Amniotic stem cell (primary cell): Measurements from ENCODE around the gene MKI67.
"Not testable (repeated sequence)": the region's sequence is repeated elsewhere in the genome, so short reads cannot be mapped to it uniquely, and the experiment has no call there.

Experiments used
- DNase-seq: peaks from one replicate; lab custom pipeline; 2025; lab: John Stamatoyannopoulos, UW

MKI67 gene, protein sequence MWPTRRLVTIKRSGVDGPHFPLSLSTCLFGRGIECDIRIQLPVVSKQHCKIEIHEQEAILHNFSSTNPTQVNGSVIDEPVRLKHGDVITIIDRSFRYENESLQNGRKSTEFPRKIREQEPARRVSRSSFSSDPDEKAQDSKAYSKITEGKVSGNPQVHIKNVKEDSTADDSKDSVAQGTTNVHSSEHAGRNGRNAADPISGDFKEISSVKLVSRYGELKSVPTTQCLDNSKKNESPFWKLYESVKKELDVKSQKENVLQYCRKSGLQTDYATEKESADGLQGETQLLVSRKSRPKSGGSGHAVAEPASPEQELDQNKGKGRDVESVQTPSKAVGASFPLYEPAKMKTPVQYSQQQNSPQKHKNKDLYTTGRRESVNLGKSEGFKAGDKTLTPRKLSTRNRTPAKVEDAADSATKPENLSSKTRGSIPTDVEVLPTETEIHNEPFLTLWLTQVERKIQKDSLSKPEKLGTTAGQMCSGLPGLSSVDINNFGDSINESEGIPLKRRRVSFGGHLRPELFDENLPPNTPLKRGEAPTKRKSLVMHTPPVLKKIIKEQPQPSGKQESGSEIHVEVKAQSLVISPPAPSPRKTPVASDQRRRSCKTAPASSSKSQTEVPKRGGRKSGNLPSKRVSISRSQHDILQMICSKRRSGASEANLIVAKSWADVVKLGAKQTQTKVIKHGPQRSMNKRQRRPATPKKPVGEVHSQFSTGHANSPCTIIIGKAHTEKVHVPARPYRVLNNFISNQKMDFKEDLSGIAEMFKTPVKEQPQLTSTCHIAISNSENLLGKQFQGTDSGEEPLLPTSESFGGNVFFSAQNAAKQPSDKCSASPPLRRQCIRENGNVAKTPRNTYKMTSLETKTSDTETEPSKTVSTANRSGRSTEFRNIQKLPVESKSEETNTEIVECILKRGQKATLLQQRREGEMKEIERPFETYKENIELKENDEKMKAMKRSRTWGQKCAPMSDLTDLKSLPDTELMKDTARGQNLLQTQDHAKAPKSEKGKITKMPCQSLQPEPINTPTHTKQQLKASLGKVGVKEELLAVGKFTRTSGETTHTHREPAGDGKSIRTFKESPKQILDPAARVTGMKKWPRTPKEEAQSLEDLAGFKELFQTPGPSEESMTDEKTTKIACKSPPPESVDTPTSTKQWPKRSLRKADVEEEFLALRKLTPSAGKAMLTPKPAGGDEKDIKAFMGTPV (N-terminal part only)

DNA sequence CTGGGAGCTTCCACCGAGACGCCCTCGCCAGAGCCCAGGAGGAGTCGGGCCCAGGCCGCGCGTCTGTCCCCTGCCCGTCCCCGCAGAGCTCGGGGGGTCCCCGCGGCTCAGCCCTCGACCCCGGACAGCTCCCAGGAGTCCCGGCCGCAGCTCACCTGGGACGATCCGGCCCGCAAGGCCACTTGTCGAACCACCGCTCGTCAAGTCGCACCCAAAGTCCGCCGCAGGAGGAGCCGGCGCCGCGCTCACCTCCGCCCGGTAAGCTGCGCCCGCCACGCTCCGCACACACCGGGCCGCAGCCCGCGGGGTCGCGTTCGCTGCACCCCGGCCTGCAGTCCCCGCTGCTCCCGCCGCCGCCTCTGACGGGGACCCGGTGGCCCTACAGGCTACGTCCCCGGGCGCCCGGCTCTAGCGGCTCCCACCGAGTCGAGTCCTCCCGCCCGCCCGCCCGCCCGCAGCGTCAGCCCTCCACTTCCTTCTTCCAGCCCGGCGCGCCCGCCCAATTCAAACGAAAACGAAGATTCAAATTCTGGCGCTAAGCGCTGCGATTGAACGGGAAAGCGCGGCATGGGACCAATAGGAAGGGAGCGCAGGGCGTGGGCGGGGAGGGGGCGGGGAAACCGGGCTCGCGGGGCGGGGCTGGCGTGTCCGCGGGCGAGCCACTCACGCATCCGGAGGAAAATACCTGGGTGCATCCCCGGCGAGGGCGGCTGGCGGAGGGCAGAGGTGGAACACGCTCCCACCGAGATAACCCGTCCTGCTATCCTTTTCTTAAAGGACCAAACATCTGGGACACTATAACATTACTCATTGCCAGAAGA lies at the start of gene MKI67:
Gene MKI67 (minus strand): TSS at position 480 of the 821 bp plus-strand sequence. CDS start 756 bp downstream, outside the sequence.
- DNase-seq = peak; percentile 76

DNA sequence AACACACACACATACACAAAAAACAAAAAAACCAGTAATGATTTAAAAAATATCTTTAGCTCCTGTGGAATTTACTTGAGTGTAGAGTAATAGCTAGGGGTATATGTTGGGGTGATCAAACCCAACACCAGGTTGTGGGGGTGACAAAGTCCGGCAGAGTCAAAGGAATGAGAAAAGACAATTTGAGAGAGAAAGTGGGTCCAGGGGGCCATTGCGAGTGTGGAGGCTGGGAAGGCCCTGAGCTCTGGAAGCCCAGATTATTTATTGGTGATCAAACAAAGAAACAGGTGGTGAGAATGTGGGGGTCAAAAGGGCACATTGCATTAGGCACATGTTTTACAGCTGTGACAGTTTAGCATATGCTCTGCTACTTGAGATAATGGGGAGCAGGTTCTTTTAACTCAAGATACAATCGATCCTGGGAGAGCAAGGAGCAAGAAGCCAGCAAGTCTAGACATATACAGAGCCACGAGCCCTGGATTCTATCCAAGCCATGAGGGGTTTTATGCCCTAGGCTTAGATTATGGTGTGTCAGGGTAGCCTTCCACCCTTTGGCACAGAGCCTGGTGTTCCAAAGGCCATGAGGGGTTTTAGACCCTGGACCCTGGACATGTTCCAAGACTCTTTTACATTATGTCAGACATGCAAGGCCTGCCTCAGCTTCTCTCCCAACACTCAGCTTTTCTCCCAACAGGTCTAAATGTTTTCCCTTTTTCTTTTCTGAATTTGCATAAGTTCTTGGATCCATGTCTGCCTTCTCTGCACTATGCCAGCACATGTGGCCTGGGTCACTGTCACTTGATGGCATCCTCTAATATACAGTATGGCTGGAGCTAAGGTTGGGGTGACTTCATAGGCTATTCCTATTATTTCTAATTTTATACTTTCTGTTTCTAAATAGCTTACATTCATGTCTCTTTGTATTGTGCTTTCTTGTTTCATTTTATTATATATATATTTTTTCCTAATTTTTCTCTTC lies 48.6 kb upstream of the MKI67 start:
- no peak for DNase-seq

DNA sequence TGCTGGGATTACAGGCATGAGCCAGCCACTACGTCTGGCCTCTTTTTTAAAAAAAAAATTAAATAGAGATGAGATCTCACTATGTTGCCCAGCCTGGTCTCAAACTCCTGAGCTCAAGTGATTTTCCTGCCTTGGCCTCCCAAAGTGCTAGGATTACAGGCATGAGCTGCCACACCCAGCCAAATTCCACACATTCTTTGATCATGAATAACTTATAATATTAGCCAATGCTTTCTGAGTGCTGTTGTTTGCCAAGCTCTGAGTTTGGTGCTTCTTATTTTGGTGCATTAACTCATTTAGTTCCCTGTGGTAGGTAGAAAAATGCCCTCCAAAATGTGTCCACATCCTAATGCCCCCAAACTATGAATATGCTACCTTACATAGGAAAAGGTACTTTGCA lies 47.2 kb upstream of the MKI67 start:
- DNase-seq = no peak

DNA sequence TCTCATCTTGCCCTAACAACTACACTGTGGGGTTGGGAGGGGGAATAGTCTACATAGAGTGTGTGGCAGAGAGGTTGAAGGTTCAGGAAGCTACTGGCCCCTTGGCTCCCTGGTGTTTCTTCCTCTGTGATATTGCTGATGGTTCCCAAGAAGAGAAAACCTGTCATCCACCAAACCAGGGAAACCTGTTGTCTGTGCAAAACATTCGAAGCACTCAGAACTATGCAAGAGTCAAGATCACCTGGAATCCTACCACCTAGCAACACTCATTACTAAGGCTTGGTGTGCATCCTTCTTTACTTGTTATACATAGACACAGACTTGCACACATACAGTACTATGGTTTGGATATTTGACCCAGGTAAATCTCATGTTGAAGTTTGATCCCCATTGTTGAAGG lies 46.5 kb upstream of the MKI67 start:
- no peak for DNase-seq

DNA sequence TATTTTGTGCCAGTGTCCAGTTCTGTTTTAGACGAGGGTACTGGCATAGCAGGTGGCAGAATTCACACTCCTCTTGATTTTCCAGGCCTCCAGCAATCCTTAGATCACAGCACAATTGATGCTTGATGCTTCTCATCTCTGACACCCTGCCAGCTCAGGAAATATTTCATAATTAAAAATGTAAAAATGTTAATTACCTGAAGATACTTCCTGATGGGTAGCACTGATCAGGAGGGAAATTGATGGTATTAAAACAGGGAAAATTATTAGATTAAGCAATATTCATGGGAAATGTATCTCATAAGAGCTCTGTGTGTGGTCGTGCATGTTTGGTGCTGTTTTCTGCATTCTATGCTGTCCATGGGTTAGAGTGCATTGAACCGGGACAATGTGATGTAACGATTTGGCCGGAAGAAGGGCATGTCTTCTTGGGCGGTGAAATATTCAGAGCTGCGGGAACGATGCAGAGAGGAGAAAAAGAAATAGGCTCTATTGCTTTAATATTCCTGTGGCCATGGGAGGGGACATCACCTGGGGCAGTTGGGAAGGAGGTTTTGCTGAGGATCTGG lies 43.7 kb upstream of the MKI67 start:
- no peak for DNase-seq

DNA sequence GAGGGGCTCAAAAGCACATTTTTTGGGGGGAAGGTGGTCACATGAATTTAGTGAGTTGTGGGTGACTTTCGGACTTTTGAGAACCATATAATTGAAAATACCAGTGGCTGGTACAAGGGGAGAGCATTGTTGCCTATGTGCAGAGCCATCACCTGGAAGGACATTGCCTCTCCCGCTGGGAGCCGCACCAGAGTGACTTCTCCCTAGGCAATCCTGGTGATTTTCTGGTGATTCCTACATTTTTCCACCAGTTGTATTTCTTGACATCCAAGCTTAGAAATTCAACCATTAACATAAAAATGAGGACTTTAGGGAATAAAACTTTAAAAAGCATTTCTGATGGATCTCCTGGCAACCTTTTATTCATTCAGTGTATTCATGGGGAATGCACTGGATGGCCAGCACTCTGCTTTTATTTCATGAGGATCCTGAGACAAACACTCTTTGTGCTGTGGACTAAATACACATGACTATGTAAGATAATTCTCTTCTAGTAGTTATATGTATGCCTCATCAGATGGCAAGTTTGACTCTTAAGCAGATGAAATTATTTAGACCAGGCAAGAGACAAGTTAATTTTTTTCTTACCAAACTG lies 41.8 kb upstream of the MKI67 start:
- no peak for DNase-seq

DNA sequence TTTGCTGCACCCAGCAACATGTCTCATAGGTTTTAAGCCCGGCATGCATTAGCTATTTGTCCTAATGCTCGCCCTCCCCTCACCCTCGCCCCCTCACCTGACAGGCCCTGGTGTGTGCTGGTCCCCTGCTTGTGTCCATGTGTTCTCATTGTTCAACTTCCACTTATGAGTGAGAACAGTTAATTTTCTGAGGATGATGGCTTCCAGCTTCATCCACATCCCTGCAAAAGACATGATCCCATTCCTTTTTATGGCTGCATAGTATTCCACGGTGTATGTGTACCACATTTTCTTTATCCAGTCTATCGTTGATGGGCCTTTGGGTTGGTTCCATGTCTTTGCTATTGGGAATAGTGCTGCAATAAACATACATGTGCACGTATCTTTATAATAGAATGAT lies 40.9 kb upstream of the MKI67 start:
- DNase-seq = not testable (repeated sequence)

DNA sequence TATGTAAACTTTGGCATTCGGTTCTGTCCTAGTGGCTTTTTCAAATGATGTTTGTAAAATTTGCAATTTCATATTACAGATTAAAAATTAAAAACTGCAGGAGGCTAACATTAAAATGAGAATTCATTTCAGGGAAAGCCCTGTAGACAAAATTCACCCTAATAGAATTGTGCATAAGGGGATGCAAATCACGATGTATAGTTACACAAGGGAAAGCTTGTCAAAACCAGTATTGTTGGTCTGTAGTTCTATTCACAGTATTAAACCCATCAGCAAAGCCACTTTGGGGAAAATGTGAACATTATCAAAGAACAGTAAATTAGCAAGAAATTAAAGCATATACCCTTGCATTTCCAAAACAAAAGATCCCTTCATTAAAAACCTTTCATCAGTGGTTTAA lies 39.9 kb upstream of the MKI67 start:
- no peak for DNase-seq

DNA sequence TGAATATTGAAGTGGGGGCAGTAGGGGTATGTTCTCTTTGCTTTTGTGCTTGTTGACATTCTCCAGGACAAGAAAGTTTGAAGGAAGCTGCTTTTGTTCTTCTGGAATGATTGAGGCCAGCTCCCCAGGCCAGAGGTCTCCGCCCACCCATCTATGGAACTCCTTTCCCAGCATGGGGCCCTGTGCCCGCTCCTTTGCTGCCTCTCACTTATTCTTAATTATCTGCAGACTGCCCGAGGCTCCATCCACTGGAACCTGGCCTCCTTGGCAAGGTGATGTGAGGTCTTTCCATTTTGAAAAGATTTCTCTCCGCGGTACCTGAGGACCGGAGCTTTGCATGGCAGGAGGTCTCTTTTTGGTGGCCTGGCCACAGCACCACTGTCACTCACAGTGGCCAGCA lies 39.3 kb upstream of the MKI67 start:
- DNase-seq = no peak

DNA sequence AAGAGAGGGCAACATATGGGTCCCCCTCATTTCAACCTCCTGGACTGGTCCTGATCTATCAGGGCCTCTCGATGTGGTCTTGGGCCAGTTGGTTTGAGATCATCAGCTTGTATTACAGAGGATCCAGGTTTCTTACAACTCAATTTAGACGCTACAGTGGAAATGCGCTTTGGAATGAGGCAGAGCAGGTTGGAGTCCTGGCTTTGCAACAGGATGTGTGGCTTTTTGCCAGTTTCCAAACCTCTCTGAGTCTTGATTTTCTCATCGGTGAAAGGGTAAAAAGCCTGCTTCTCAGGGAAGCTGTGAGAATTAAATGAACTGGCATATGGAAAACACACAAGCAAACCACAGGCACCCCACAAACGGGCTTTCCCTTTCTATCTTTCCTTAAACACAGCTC lies 37.5 kb upstream of the MKI67 start:
- DNase-seq = no peak

DNA sequence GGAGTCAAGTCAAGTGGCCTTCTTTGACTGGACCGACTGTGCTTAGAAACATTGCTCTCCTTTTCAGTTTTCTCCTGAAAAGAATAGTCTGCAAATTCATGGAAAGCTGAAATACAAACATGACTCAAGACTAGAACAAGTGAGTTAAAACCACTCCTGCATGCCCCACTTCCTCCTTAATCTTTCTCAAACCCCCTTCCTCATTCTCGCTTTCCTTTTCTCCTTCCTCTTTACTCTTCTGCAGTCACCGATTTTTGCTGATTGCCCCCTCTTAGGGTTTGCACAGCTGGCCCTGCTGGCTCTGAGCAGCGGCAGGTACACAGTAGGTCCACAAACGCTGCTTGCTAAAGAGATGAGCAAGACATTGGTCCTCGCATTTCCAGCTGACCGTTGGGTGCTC lies 34.8 kb upstream of the MKI67 start:
- DNase-seq = no peak

DNA sequence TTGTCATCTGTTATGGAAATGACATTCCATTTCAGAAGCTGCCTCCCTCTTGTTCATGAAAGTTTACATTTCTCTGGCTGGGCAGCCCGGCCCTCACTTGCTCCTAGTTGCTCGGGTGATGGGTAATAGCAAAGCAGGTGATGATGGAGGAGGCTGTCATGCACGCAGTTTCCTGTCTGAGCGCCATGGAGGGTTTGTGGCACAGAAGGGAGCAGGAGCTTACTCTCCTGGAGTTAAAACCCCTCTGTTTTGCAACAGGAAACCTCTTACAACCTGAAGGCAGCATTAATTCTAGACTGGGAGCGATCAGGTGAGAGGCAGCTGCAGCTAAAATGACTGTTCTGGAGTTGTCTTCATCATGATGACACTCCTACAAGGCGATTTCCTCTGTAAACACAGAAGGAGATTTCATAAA lies 34.1 kb upstream of the MKI67 start:
- no peak for DNase-seq

DNA sequence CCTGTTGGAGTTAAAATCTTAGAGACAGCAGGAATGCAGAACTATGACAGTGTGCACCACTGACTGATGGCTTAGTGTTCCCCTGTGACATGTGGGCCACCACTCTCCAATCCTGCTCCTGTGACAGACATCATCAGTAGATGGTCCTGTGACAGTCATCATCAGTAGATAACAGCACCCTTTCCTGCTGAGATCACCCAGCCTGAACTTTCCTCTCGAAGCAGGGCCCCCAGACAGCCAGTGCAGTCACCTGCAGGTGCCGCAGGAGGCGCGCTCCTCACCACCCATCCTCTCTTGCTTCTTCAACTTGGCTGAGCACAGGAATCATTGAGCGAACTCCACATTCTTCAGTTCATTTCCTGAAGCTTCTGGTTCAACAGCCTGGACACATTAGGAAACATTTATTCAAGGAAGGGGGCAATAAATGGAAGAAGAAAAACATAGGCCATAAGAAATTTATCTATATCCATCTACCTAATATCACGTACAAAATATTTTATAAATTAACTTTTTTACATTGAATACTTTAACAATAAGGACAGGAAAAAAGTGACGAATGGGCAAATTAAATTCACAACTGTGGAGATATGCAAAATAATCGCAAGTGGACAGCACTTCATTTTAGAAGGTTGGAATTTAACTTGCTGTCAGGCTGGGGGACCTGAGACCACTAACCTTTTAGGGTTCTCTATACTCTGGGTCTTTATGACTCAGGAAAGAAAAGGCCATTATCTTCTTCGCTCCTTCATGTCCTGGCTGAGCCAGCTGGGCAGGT lies 32.0 kb upstream of the MKI67 start:
- DNase-seq = no peak

DNA sequence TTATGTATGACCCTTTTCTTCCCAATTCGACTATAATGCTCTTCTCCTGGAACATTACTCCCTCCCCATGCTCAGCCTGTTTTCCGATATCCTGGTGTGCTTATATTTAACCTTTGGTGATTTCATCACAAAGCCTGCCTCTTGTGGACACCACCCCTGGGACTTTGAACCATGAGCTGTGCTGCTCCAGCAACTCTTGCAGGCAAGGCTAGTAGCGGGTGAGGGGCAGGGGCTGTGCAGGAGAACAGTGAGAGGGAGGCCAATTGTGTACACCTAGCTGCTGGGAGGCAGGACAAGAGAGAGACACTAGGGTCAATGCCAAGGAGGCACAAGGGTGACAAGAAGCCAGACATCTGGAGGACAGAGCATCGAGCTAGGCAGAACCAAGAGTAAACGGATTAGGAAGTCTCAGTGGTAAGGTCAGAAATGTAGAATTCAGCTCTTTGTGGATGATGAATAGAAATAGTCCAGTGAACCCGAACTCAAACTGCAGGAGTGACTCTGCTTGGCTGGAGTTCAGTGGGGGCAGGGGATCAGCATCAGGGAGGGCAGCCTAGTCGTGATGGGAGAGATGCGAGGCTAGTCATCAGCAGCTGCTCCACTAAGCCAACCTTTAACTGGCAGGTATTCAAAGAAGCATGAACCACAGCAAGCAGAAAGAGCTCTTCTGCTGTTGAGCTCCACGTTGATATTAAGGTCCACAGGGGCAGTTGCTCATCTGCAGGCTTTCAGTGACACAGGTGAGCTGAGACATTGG lies 31.0 kb upstream of the MKI67 start:
- no peak for DNase-seq

DNA sequence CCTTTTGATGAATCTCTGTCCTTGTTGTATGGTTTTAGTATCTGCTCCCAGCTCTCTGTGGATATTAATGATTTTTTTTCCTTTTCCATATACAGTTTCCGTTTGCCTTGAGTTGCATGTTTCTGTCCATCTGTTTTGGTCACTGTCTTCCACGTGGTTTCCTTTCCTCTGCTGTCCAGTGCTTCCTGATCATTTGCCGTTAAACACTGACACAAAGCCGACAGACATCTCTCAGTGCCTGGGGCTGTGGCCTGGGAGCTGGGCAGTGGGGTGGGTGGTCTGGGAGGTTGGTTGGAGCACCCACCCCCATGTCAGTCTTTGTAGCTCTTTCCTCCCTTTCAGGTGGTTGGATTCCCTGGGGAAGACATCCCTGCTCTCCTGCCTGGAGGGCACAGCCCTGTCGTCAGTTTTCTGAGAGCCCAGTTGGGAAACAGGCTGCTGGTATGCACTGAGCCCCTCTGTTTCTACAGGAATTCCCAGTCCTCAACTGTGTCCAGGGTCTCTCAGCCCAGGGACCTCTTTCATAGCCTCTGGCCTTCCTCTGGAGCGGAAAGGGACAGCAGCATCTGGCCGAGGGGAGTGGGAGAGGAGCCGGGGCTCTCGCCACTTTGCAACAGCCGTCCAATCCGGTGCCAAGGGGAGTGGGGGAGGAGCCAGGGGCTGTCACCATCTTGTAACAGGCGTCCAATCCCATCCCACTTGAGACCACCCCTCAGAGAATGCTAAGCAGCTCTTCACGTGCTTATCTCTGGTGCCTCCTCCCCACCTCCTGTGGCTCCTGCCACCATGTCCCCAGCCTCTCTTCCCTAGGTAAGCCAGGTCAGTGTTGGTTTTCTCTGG lies 26.7 kb upstream of the MKI67 start:
- no peak for DNase-seq

DNA sequence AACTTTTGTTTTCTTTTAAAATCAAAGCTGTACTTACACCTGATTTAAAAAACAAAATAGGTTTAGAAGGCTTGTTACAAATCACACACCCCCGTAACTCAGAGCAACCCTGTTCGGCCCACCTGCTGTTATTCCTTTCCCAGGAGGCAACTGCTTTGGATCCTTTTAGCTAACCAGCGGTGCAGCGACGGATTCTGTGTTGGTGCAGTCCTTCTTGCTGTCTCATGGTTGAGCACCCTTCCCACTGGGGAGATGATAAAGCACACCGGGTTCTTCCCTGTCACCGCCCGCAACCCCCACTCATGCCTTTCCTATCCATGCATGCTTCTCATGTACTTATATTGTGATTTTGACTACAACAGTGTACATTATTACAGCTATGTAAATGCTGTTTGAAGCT lies 24.8 kb upstream of the MKI67 start:
- no peak for DNase-seq

DNA sequence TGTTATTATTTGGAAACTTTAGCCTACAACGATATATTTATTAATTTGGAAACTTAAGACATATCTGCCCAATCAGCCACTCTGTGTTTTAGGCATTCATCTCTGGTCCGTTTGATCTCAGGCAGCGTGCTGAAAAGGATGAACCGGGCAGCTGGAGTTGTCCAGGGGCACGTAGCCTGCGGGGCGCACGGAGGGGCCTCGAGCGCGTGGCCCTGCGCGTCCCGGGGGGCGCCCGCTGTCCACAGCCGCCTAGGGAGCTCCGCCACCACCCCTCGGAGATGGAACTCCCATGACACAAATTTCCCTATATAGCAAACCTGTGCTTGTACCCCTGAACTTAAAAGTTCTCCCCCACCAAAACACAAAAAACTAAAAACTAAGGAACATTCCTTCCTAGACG lies 24.3 kb upstream of the MKI67 start:
- no peak for DNase-seq
